Omental fat pad (tissue), 4 donors: ENCODE measurements around the gene HOXD9. TPM values are rescaled to one million over a fixed set of nuclear protein-coding genes. Genes with fewer than 3 reads are reported as not detected.

Source experiments
- ATAC-seq: fragments of 150-250 bp; one replicate; pipeline ENCODE4 v1.9.1; 2016; ENCODE audit warnings: mild to moderate bottlenecking, moderate library complexity; ENCODE audit not compliant: low FRiP score
- DNase-seq: peaks from one replicate; pipeline ENCODE4 v3.0.0-alpha.2; 2019; ENCODE audit warnings: low spot score
- CTCF ChIP-seq, 3 donors: fragments of 450-650 bp; IDR thresholded peaks; one replicate each; pipeline ENCODE4 v1.5.1; 2016 to 2017; ENCODE audit warnings: antibody characterized with exemption in 3 of 3, mild to moderate bottlenecking in 3 of 3, moderate library complexity in 2 of 3
- total RNA-seq, 4 donors: library from RNA; depleted of rRNA; stranded (reverse); fragments of >200 nt; gene quantifications; one replicate each; pipeline ENCODE4 v1.1.0, GENCODE V29; 2016

The HOXD9 gene
- total RNA-seq, result 1 to 10 TPM in 3 of 4 donors, under 1 TPM in 1; 0.95 to 2.6 (median 1.7) TPM

GRCh38 chr2:176122683-176123410 lies at the start of gene HOXD9:
Gene HOXD9 (plus strand): TSS chr2:176122719. CDS start chr2:176122769, 50 bp downstream.
- ATAC-seq, result peak; percentile 38
- DNase-seq, result peak; percentile 53
- no peak for TF ChIP-seq CTCF (IDR thresholded peaks at IDR 0.05)

- DNase-seq (no peak), ATAC-seq (no peak)
These were observed 49.3 kb upstream of the HOXD9 start for GRCh38 chr2:176072951-176073904.

DNA sequence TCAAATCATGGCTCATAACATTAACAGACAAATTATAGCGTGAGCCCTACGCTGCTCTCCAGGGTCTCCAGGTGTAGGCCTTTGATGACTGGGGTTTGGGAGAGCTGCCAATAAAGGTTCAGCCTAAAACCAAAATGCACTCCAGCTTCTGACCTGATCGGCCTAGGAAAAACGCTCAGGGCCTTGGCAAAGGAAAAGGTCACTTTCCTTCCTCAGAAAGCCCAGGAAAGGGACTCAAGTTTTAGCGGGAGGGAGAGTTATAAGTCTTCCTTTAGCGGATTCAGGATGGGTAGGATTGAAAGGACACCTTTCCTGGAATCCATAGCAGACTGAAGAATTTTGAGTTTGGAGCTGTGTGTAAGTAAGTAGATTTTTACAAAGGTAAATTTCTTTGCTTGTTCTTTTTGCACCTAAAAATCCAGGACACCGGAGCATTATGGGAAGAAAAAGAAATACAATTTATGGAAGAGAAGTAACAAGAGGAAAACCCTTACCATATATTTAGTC lies 47.5 kb upstream of the HOXD9 start:
- TF ChIP-seq CTCF (IDR thresholded peaks at IDR 0.05), result no peak

More at GRCh38 chr2:176072951-176073904, 49.3 kb upstream of the HOXD9 start:
- TF ChIP-seq CTCF (IDR thresholded peaks at IDR 0.05), result no peak

DNA sequence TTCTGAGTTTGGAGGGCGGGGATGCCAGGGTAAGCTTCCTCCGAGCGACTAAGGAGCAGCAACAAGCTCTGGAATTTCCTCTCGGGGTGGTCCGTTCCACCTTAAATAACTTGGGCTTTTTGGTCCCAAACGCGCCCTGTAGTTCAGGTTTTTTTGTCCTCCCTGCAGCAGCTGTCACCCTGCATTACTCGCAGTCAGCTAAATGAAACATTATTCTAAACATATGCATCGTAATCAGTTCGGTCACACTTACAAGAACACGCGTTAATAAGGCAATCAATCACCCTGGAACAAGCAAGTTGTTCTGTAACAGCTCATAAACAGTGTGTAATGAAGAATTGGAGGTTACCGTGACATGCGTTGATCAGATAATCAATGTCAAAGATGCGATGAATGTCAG lies 47.0 kb upstream of the HOXD9 start:
- DNase-seq, result no peak
- TF ChIP-seq CTCF (IDR thresholded peaks at IDR 0.05), result no peak
- no peak for ATAC-seq

More for the DNA sequence above, 47.5 kb upstream of the HOXD9 start:
- ATAC-seq (no peak), DNase-seq (no peak)

- no peak for TF ChIP-seq CTCF (IDR thresholded peaks at IDR 0.05)
- DNase-seq (no peak), ATAC-seq (no peak)
These were observed 46.5 kb upstream of the HOXD9 start for GRCh38 chr2:176076063-176076462.

DNA sequence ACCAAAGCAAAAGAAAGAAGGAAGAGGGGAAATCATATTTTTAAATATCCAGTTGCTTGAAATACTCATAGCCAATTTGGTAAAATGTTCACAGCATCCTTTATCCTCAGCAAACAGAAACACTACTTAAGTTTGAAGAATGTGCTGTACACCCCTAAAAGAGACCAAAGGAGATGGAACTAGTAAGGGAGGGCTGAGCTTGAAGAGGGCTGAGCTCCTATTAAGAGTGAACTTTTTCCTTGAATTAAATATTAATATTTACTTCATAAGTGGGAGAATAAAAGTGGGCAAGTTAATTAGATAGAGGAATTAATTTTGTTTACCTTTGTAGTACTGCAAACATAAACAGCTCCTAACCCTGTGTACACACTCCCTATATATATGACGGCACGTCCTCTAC lies 45.7 kb upstream of the HOXD9 start:
- TF ChIP-seq CTCF (IDR thresholded peaks at IDR 0.05), result no peak
- no peak for DNase-seq
- no peak for ATAC-seq
